Measurements from ENCODE around the gene KLHL22.

KLHL22 gene

GRCh38 chr22:20395907-20396287, 99.7 kb downstream of the KLHL22 start:
- Histone ChIP-seq H3K27ac (ENCODE audit: low read depth, low read length, poor library complexity, severe bottlenecking) (no peak overlapping the region), H2AFZ (ENCODE audit: low read length) (no peak overlapping the region), H3F3A (ENCODE audit: insufficient read depth, low read length) (no peaks in the 10 kb centered on the region), H3K9me2 (ENCODE audit: low read depth, low read length) (no peaks in the 10 kb centered on the region), H3K4me2 (ENCODE audit: low read length) (no peak overlapping the region), H3K4me1 (ENCODE audit: insufficient read depth, low read length, severe bottlenecking) (no peaks in the 10 kb centered on the region), H3K9me3 (ENCODE audit: low read length) (no peaks in the 10 kb centered on the region), H3K9ac (ENCODE audit: low read length) (no peak overlapping the region), H3K36me3 (ENCODE audit: insufficient read depth, low read length) (no peaks in the 10 kb centered on the region), H3K27me3 (ENCODE audit: insufficient read depth, low read length) (peaks cover 5% of the 10 kb centered on the region), H3K4me3 (ENCODE audit: low read depth, low read length, poor library complexity, severe bottlenecking) (no peak overlapping the region), H3K79me2 (ENCODE audit: insufficient read depth, low read length) (no peaks in the 10 kb centered on the region), H4K20me1 (ENCODE audit: insufficient read depth, low read length) (no peaks in the 10 kb centered on the region)
- TF ChIP-seq CTCF (IDR thresholded peaks at IDR 0.05; ENCODE audit: low read length) (no peak), EZH2 (IDR thresholded peaks at IDR 0.05; ENCODE audit: borderline replicate concordance, low read length) (no peak)

- H3K79me2 ChIP-seq (ENCODE audit: insufficient read depth, low read length): no peaks in the 10 kb centered on the region
Measured at GRCh38 chr22:20395181-20395906, 100.3 kb downstream of the KLHL22 start.

GRCh38 chr22:20393705-20394476, 101.7 kb downstream of the KLHL22 start, which contains the start of gene ZNF74:
Gene ZNF74 (plus strand): TSS chr22:20394151. CDS start chr22:20394629, 478 bp downstream.
- TF ChIP-seq EZH2 (IDR thresholded peaks at IDR 0.05; ENCODE audit: borderline replicate concordance, low read length) (no peak), CTCF (IDR thresholded peaks at IDR 0.05; ENCODE audit: low read length) (no peak)
- Histone ChIP-seq H3K79me2 (ENCODE audit: insufficient read depth, low read length) (no peaks in the 10 kb centered on the region), H3K4me3 (ENCODE audit: low read depth, low read length, poor library complexity, severe bottlenecking) (no peak within 1 kb of the TSS), H3K4me1 (ENCODE audit: insufficient read depth, low read length, severe bottlenecking) (no peaks in the 10 kb centered on the region), H3K9me2 (ENCODE audit: low read depth, low read length) (no peaks in the 10 kb centered on the region), H4K20me1 (ENCODE audit: insufficient read depth, low read length) (no peaks in the 10 kb centered on the region), H3K4me2 (ENCODE audit: low read length) (no peak within 1 kb of the TSS), H3F3A (ENCODE audit: insufficient read depth, low read length) (no peaks in the 10 kb centered on the region), H3K27ac (ENCODE audit: low read depth, low read length, poor library complexity, severe bottlenecking) (no peak within 1 kb of the TSS), H3K27me3 (ENCODE audit: insufficient read depth, low read length) (no peaks in the 10 kb centered on the region; the same call in 1 of the 2 replicates), H3K9me3 (ENCODE audit: low read length) (no peaks in the 10 kb centered on the region), H2AFZ (ENCODE audit: low read length) (no peak within 1 kb of the TSS), H3K36me3 (ENCODE audit: insufficient read depth, low read length) (no peaks in the 10 kb centered on the region), H3K9ac (ENCODE audit: low read length) (no peak within 1 kb of the TSS)

More at GRCh38 chr22:20395181-20395906, 100.3 kb downstream of the KLHL22 start:
- Histone ChIP-seq H3K27ac (ENCODE audit: low read depth, low read length, poor library complexity, severe bottlenecking) (no peak overlapping the region), H3K27me3 (ENCODE audit: insufficient read depth, low read length) (peaks cover 4% of the 10 kb centered on the region), H3K9me2 (ENCODE audit: low read depth, low read length) (no peaks in the 10 kb centered on the region), H3F3A (ENCODE audit: insufficient read depth, low read length) (no peaks in the 10 kb centered on the region), H3K9ac (ENCODE audit: low read length) (no peak overlapping the region), H3K9me3 (ENCODE audit: low read length) (no peaks in the 10 kb centered on the region), H3K4me2 (ENCODE audit: low read length) (no peak overlapping the region), H3K4me3 (ENCODE audit: low read depth, low read length, poor library complexity, severe bottlenecking) (no peak overlapping the region), H3K4me1 (ENCODE audit: insufficient read depth, low read length, severe bottlenecking) (no peaks in the 10 kb centered on the region), H2AFZ (ENCODE audit: low read length) (no peak overlapping the region), H4K20me1 (ENCODE audit: insufficient read depth, low read length) (no peaks in the 10 kb centered on the region), H3K36me3 (ENCODE audit: insufficient read depth, low read length) (no peaks in the 10 kb centered on the region)
- TF ChIP-seq CTCF (IDR thresholded peaks at IDR 0.05; ENCODE audit: low read length): no peak
- no peak for TF ChIP-seq EZH2 (IDR thresholded peaks at IDR 0.05; ENCODE audit: borderline replicate concordance, low read length)

Measured in OCI-LY1 (cell line).